ENCODE results near the gene NOX1. TPM values are rescaled to one million over a fixed set of nuclear protein-coding genes. Genes with fewer than 3 reads are reported as not detected.
"Not testable (repeated sequence)": the region's sequence is repeated elsewhere in the genome, so short reads cannot be mapped to it uniquely, and the experiment has no call there.

The NOX1 gene
- total RNA-seq, 1 experiment from 2014 or later: not detected

DNA sequence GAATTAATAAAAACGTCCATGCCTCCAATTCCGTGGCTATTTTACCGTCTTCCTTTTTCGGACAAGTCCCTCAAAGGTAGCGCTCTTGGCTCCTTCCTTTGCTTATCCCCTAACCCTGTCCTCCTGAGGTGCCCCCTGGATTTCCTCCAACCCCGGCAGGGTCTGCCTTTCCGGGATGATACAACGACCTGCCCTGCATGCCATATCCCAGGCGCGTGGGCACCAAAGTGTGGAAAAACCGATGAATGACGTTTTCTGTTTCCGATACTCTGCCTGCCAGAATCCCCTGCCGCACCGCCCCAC is 54.7 kb downstream of the NOX1 start:
- Histone ChIP-seq H3K27me3 (replicated peaks; ENCODE audit: insufficient read depth, low read depth, low read length, poor library complexity) (peaks cover 14% of the 10 kb centered on the region), H3K9me3 (ENCODE audit: low read depth, low read length, poor library complexity, severe bottlenecking) (no peaks in the 10 kb centered on the region), H3K27ac (ENCODE audit: low read depth, low read length, poor library complexity, severe bottlenecking) (no peak overlapping the region), H3K4me3 (ENCODE audit: low read depth, low read length, poor library complexity, severe bottlenecking) (peak overlapping the region; percentile 62), H3K4me1 (ENCODE audit: insufficient read depth, low read length, poor library complexity, severe bottlenecking) (no peaks in the 10 kb centered on the region), H3K36me3 (ENCODE audit: insufficient read depth, low read length, poor library complexity, severe bottlenecking) (peaks cover 11% of the 10 kb centered on the region)
- no TSS peak for BruUV-seq (replicated peaks)
- intact Hi-C loops (cut with micrococcal nuclease; ENCODE audit: unreplicated experiment): no loop called here
- DNase-seq (ENCODE audit: low spot score): no peak
- CTCF ChIA-PET: no interaction called here
- TF ChIP-seq, protein P1, sequence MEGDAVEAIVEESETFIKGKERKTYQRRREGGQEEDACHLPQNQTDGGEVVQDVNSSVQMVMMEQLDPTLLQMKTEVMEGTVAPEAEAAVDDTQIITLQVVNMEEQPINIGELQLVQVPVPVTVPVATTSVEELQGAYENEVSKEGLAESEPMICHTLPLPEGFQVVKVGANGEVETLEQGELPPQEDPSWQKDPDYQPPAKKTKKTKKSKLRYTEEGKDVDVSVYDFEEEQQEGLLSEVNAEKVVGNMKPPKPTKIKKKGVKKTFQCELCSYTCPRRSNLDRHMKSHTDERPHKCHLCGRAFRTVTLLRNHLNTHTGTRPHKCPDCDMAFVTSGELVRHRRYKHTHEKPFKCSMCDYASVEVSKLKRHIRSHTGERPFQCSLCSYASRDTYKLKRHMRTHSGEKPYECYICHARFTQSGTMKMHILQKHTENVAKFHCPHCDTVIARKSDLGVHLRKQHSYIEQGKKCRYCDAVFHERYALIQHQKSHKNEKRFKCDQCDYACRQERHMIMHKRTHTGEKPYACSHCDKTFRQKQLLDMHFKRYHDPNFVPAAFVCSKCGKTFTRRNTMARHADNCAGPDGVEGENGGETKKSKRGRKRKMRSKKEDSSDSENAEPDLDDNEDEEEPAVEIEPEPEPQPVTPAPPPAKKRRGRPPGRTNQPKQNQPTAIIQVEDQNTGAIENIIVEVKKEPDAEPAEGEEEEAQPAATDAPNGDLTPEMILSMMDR (conservative IDR thresholded peaks at IDR 0.05; ENCODE audit: low read depth, low read length): no peak
- no peak for TF ChIP-seq EZH2 (IDR thresholded peaks at IDR 0.05; ENCODE audit: borderline replicate concordance, low read depth, low read length, poor library complexity, severe bottlenecking)
- POLR2A ChIA-PET (ENCODE audit: low non-redundant PET): no interaction called here

DNA sequence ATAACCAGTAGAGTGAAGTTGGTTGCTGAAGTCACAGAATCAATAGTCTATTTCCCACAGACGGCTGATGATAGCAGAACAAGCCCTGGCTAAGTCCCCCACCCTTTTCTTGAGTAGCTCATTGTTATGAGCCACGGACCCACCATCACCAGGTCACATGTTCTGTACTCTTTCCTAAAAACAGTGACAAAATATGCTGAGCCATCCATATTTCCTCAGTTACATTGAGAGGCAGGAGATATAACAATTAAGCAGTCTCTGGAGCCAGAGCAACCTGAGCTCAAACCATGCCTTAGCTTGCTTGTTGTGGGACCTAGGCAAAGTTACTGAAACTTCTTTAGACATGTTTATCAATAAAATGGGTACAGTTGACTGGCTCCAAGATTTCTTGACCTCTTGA is 56.8 kb downstream of the NOX1 start:
- Histone ChIP-seq H3K4me3 (ENCODE audit: low read depth, low read length, poor library complexity, severe bottlenecking) (no peak overlapping the region), H3K4me1 (ENCODE audit: insufficient read depth, low read length, poor library complexity, severe bottlenecking) (no peaks in the 10 kb centered on the region), H3K36me3 (ENCODE audit: insufficient read depth, low read length, poor library complexity, severe bottlenecking) (no peaks in the 10 kb centered on the region), H3K27me3 (replicated peaks; ENCODE audit: insufficient read depth, low read depth, low read length, poor library complexity) (peaks cover 14% of the 10 kb centered on the region), H3K27ac (ENCODE audit: low read depth, low read length, poor library complexity, severe bottlenecking) (no peak overlapping the region), H3K9me3 (ENCODE audit: low read depth, low read length, poor library complexity, severe bottlenecking) (no peaks in the 10 kb centered on the region)
- intact Hi-C loops (cut with micrococcal nuclease; ENCODE audit: unreplicated experiment): no loop called here
- DNase-seq (ENCODE audit: low spot score): no peak
- no TSS peak for BruUV-seq (replicated peaks)
- POLR2A ChIA-PET (ENCODE audit: low non-redundant PET): no interaction called here
- CTCF ChIA-PET: no interaction called here
- TF ChIP-seq, protein P1 (conservative IDR thresholded peaks at IDR 0.05; ENCODE audit: low read depth, low read length): no peak
- TF ChIP-seq EZH2 (IDR thresholded peaks at IDR 0.05; ENCODE audit: borderline replicate concordance, low read depth, low read length, poor library complexity, severe bottlenecking): no peak

DNA sequence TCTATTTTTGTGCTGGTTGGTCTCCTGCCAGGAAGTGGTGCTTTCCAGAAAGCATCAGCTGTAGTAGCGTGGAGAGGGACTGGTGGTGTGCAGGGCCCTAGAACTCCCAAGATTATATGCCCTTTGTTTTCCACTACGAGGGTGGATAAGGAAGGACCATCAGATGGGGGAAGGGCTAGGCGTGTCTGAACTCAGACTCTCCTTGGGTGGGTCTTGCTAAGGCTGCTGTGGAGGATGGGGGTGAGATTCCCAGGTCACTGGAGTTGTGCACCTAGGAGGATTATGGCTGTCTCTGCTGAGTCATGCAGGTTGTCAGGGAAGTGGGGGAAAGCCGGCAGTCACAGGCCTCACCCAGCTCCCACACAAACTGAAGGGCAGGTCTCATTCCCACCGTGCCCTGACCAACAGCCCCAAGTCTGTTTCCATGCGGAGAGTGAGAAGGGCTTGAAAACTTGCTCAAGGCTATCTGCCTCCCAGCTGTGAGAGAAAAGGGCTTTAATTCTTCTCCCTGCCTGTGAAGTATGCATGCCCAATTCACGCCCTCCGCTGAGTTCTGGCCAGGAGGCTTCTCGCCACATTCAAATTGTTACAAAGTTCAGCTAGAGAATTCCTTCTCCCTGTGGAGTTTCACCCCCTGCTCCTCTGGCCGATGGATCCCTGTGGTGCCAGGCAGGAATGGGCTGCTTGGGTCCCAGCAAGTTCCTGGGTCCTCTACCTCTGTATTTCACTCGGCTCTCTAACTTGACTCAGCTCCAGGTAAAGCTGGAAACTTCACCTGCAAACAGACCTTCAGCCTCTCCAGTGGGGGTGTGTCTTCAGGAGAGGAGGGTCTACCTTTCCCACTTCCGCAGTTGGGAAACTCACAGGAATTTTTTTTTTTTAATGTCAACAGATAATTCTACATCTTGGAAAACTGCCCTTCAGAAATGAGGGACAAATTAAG is 61.7 kb downstream of the NOX1 start:
- Histone ChIP-seq H3K27me3 (replicated peaks; ENCODE audit: insufficient read depth, low read depth, low read length, poor library complexity) (peaks cover 18% of the 10 kb centered on the region), H3K4me3 (ENCODE audit: low read depth, low read length, poor library complexity, severe bottlenecking) (no peak overlapping the region), H3K4me1 (ENCODE audit: insufficient read depth, low read length, poor library complexity, severe bottlenecking) (no peaks in the 10 kb centered on the region), H3K36me3 (ENCODE audit: insufficient read depth, low read length, poor library complexity, severe bottlenecking) (no peaks in the 10 kb centered on the region), H3K9me3 (ENCODE audit: low read depth, low read length, poor library complexity, severe bottlenecking) (no peaks in the 10 kb centered on the region), H3K27ac (ENCODE audit: low read depth, low read length, poor library complexity, severe bottlenecking) (no peak overlapping the region)
- no peak for DNase-seq (ENCODE audit: low spot score)
- ChIA-PET POLR2A (ENCODE audit: low non-redundant PET) (interaction anchor here (0.7 kb wide), 1 partner anchor 143 kb away, joined by 5 read pairs; no protein-coding TSS in a partner anchor), CTCF (no interaction called here)
- TF ChIP-seq EZH2 (IDR thresholded peaks at IDR 0.05; ENCODE audit: borderline replicate concordance, low read depth, low read length, poor library complexity, severe bottlenecking): no peak
- TF ChIP-seq, protein P1 (conservative IDR thresholded peaks at IDR 0.05; ENCODE audit: low read depth, low read length): no peak
- intact Hi-C loops (cut with micrococcal nuclease; ENCODE audit: unreplicated experiment): no loop called here
- no TSS peak for BruUV-seq (replicated peaks)

DNA sequence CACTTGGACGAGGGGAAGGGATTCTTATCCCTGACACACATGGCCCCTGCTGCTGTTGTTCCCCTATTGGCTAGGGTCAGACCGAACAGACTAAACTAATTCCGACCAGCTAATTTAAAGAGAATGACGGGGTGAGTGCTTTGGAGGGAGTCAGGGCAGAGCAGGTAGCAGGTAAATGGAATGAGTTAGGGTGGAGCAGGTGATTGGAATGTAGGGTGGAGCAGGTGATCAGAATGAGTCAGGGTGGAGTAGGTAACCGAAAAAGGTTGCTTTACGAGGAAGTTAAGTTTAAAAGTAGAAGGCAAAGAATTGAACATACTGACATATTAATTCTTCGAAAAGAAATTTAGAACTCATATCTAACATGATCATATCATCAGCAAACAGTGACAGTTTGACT is 65.9 kb downstream of the NOX1 start:
- H3K4me3 ChIP-seq (ENCODE audit: low read depth, low read length, poor library complexity, severe bottlenecking); intact Hi-C loops (cut with micrococcal nuclease; ENCODE audit: unreplicated experiment); H3K4me1 ChIP-seq (ENCODE audit: insufficient read depth, low read length, poor library complexity, severe bottlenecking); BruUV-seq (replicated peaks); H3K27ac ChIP-seq (ENCODE audit: low read depth, low read length, poor library complexity, severe bottlenecking); DNase-seq (ENCODE audit: low spot score); H3K9me3 ChIP-seq (ENCODE audit: low read depth, low read length, poor library complexity, severe bottlenecking); H3K36me3 ChIP-seq (ENCODE audit: insufficient read depth, low read length, poor library complexity, severe bottlenecking); CTCF ChIA-PET; POLR2A ChIA-PET (ENCODE audit: low non-redundant PET): not testable (repeated sequence)
- H3K27me3 ChIP-seq (replicated peaks; ENCODE audit: insufficient read depth, low read depth, low read length, poor library complexity): peaks cover 13% of the 10 kb centered on the region

Measured in A673 (cell line).